ENCODE results near the gene SVBP. TPM values are rescaled to one million over a fixed set of nuclear protein-coding genes. Genes with fewer than 3 reads are reported as not detected.

The SVBP gene
- total RNA-seq, 1 donor from 2014 or later = 1.2 TPM

- TF ChIP-seq, protein P1, sequence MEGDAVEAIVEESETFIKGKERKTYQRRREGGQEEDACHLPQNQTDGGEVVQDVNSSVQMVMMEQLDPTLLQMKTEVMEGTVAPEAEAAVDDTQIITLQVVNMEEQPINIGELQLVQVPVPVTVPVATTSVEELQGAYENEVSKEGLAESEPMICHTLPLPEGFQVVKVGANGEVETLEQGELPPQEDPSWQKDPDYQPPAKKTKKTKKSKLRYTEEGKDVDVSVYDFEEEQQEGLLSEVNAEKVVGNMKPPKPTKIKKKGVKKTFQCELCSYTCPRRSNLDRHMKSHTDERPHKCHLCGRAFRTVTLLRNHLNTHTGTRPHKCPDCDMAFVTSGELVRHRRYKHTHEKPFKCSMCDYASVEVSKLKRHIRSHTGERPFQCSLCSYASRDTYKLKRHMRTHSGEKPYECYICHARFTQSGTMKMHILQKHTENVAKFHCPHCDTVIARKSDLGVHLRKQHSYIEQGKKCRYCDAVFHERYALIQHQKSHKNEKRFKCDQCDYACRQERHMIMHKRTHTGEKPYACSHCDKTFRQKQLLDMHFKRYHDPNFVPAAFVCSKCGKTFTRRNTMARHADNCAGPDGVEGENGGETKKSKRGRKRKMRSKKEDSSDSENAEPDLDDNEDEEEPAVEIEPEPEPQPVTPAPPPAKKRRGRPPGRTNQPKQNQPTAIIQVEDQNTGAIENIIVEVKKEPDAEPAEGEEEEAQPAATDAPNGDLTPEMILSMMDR (IDR thresholded peaks at IDR 0.05) = no peak
- intact Hi-C loops (cut with DNase I) = no loop called here
- Histone ChIP-seq H3K36me3 (no peaks in the 10 kb centered on the region), H3K27me3 (no peaks in the 10 kb centered on the region), H3K4me3 (no peak overlapping the region), H3K27ac (no peak overlapping the region), H3K4me1 (no peaks in the 10 kb centered on the region), H3K9me3 (no peaks in the 10 kb centered on the region)
- DNase-seq (ENCODE audit: low spot score in 2 of 2) = no peak
These were observed 19.2 kb downstream of the SVBP start for GRCh38 chr1:42797979-42798378.

- Histone ChIP-seq H3K27me3 (no peaks in the 10 kb centered on the region), H3K4me3 (no peak overlapping the region), H3K4me1 (no peaks in the 10 kb centered on the region), H3K36me3 (no peaks in the 10 kb centered on the region), H3K9me3 (no peaks in the 10 kb centered on the region), H3K27ac (no peak overlapping the region)
- intact Hi-C loops (cut with DNase I) = no loop called here
- DNase-seq (ENCODE audit: low spot score in 2 of 2) = no peak
- TF ChIP-seq, protein P1 (IDR thresholded peaks at IDR 0.05) = no peak
These were observed 19.8 kb downstream of the SVBP start for GRCh38 chr1:42797414-42797813.

GRCh38 chr1:42793824-42794223 lies 23.4 kb downstream of the SVBP start:
- H3K4me1 ChIP-seq = no peaks in the 10 kb centered on the region
- intact Hi-C loops (cut with DNase I) = no loop called here
- DNase-seq (ENCODE audit: low spot score in 2 of 2) = no peak

DNA sequence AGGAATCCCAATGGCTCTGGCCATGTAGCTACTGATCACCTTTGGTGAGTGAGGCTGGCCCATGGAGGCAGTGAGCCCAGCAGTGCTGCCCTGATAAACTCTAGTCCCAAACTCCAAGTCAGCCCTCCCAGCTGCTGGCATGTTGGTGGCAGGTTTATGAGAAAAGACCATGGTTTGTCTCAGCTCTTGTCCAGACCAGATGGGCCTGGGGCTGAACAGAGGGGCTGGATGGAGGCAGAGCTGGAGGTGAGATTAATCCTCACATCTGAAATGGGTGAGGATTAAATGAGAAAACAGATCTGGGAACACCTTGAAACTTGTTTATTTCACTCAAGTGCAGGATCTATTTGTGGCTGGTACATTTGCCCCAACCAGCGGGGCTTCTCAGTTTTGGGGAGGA lies 29.2 kb downstream of the SVBP start:
- H3K4me1 ChIP-seq = peaks cover 0 to 3% of the 10 kb centered on the region in 2 donors
- H3K27me3 ChIP-seq = no peaks in the 10 kb centered on the region
- no peaks in the 10 kb centered on the region for H3K36me3 ChIP-seq
- TF ChIP-seq, protein P1 (IDR thresholded peaks at IDR 0.05) = no peak
- H3K27ac ChIP-seq = no peak overlapping the region
- H3K9me3 ChIP-seq = no peaks in the 10 kb centered on the region
- no peak overlapping the region for H3K4me3 ChIP-seq
- intact Hi-C loops (cut with DNase I) = no loop called here
- DNase-seq (ENCODE audit: low spot score in 2 of 2) = no peak

More at GRCh38 chr1:42793824-42794223, 23.4 kb downstream of the SVBP start:
- no peak overlapping the region for H3K4me3 ChIP-seq
- H3K27me3 ChIP-seq = no peaks in the 10 kb centered on the region
- H3K27ac ChIP-seq = no peak overlapping the region
- no peaks in the 10 kb centered on the region for H3K9me3 ChIP-seq
- no peaks in the 10 kb centered on the region for H3K36me3 ChIP-seq
- TF ChIP-seq, protein P1 (IDR thresholded peaks at IDR 0.05) = no peak

- Histone ChIP-seq H3K4me1 (peaks cover 0 to 3% of the 10 kb centered on the region in 2 donors), H3K4me3 (no peak overlapping the region), H3K27me3 (no peaks in the 10 kb centered on the region), H3K27ac (no peak overlapping the region), H3K9me3 (no peaks in the 10 kb centered on the region), H3K36me3 (peaks cover 0 to under 1% of the 10 kb centered on the region in 2 donors)
- TF ChIP-seq, protein P1 (IDR thresholded peaks at IDR 0.05) = no peak
- intact Hi-C loops (cut with DNase I) = no loop called here
- DNase-seq (ENCODE audit: low spot score in 2 of 2) = no peak
These were observed 31.1 kb downstream of the SVBP start for GRCh38 chr1:42786097-42786496.

All from ascending aorta (tissue), 2 donors.